HepG2 (cell line): ENCODE measurements around the gene DTNB.

Experiments
- CBX5 ChIP-seq: sonication (generic); formaldehyde crosslinking; IDR thresholded peaks from 2 replicates; pipeline ENCODE4 v1.4.0; 2020; ENCODE audit warnings: missing genetic modification reagents, borderline replicate concordance
- EZH2 ChIP-seq: conservative IDR thresholded peaks from 2 replicates; pipeline ENCODE4 v1.6.1; 2012; ENCODE audit warnings: mild to moderate bottlenecking, low read depth, low read length, moderate library complexity
- FOSL1 ChIP-seq: sonication (generic); formaldehyde crosslinking; IDR thresholded peaks from 2 replicates; pipeline ENCODE4 v1.9.0; 2021; ENCODE audit warnings: missing genetic modification reagents, borderline replicate concordance
- JUND ChIP-seq: sonication (generic); formaldehyde crosslinking; IDR thresholded peaks from 2 replicates; pipeline ENCODE4 v1.8.0; 2022; ENCODE audit warnings: mild to moderate bottlenecking, missing genetic modification reagents
- NR1H2 ChIP-seq: sonication (generic); formaldehyde crosslinking; IDR thresholded peaks from 2 replicates; pipeline ENCODE4 v1.8.1; 2022; ENCODE audit warnings: low read depth, missing genetic modification reagents, borderline replicate concordance
- NR2C2 ChIP-seq: sonication (generic); formaldehyde crosslinking; IDR thresholded peaks from 2 replicates; pipeline ENCODE4 v1.4.0; 2020; ENCODE audit warnings: missing genetic modification reagents, mild to moderate bottlenecking, moderate library complexity, borderline replicate concordance
- POLR2A ChIP-seq, 2 experiments: IDR thresholded peaks; 2 replicates each; pipeline ENCODE4 v1.6.1; 2011; ENCODE audit warnings: low read depth in 2 of 2, low read length in 2 of 2, mild to moderate bottlenecking in 1 of 2, moderate library complexity in 1 of 2; ENCODE audit not compliant: insufficient read depth in 1 of 2
- RELA ChIP-seq: sonication (generic); formaldehyde crosslinking; IDR thresholded peaks from 2 replicates; pipeline ENCODE4 v1.4.0; 2020; ENCODE audit warnings: missing genetic modification reagents
- SRSF4 ChIP-seq: fragments of 200-400 bp; formaldehyde crosslinking; IDR thresholded peaks from one replicate; pipeline ENCODE4 v1.6.1; 2018; ENCODE audit warnings: mild to moderate bottlenecking, low read depth, low read length, moderate library complexity; ENCODE audit not compliant: poor library complexity, severe bottlenecking
- ZHX1 ChIP-seq: sonication (generic); formaldehyde crosslinking; IDR thresholded peaks from 2 replicates; pipeline ENCODE4 v1.8.1; 2022; ENCODE audit warnings: low read depth, mild to moderate bottlenecking, missing genetic modification reagents
- ZNF260 ChIP-seq: sonication (generic); formaldehyde crosslinking; IDR thresholded peaks from 2 replicates; pipeline ENCODE4 v1.4.0; 2020; ENCODE audit warnings: missing genetic modification reagents, low read depth, mild to moderate bottlenecking, borderline replicate concordance
- ZNF282 ChIP-seq: fragments of 450-650 bp; IDR thresholded peaks from 2 replicates; pipeline ENCODE4 v1.6.1; 2018; ENCODE audit not compliant: partially characterized antibody
- ZNF3 ChIP-seq: IDR thresholded peaks from 2 replicates; pipeline ENCODE4 v1.7.0; 2017; ENCODE audit warnings: inconsistent platforms

- TF ChIP-seq POLR2A (IDR thresholded peaks at IDR 0.05; ENCODE audit: insufficient read depth in 1 of 2, low read depth in 2 of 2, low read length in 2 of 2): no peak
- TF ChIP-seq NR1H2 (CRISPR knock-in tag): no peak
- no peak for TF ChIP-seq EZH2
- no peak for TF ChIP-seq JUND (CRISPR knock-in tag)
- TF ChIP-seq ZNF260 (CRISPR knock-in tag): no peak
- TF ChIP-seq ZHX1 (CRISPR knock-in tag): no peak
- TF ChIP-seq ZNF3: no peak
- no peak for TF ChIP-seq RELA (CRISPR knock-in tag)
- no peak for TF ChIP-seq NR2C2
- no peak for TF ChIP-seq ZNF282
- TF ChIP-seq SRSF4: no peak
- TF ChIP-seq FOSL1 (CRISPR knock-in tag): no peak
- TF ChIP-seq CBX5 (CRISPR knock-in tag): no peak
Observed at GRCh38 chr2:25545899-25546298, 127.5 kb downstream of the DTNB start.
